Stomach (tissue), 9 donors: ENCODE results near the gene BAZ2A. TPM values are rescaled to one million over a fixed set of nuclear protein-coding genes. Genes with fewer than 3 reads are reported as not detected.
"Not testable (repeated sequence)": the region's sequence is repeated elsewhere in the genome, so short reads cannot be mapped to it uniquely, and the experiment has no call there.

ENCODE experiments used
- DNase-seq, 2 donors: peaks; one replicate each; pipeline versions ENCODE4 v3.0.0 to v3.0.0-alpha.2; 2013 to 2019
- H3K27ac ChIP-seq, 5 donors: fragments of 200-600 bp in 4 of 5; sonication (generic) in 4 of 5; one replicate each; pipeline ENCODE4 v1.5.1; 2013 to 2019; ENCODE audit warnings: mild to moderate bottlenecking in 1 of 5, moderate library complexity in 1 of 5
- H3K27me3 ChIP-seq, 3 donors: fragments of 200-600 bp; sonication (generic); one replicate each; pipeline ENCODE4 v1.5.1; 2017 to 2019; ENCODE audit warnings: mixed run types in 1 of 3
- H3K36me3 ChIP-seq, 4 donors: fragments of 200-600 bp; sonication (generic); 1 replicate in 3 of 4; 2 replicates in 1 of 4; pipeline ENCODE4 v1.5.1; 2016 to 2019
- H3K4me1 ChIP-seq, 4 donors: fragments of 200-600 bp; sonication (generic); one replicate each; pipeline ENCODE4 v1.5.1; 2016 to 2019
- H3K4me3 ChIP-seq, 4 donors: fragments of 200-600 bp; sonication (generic) in 3 of 4; one replicate each; pipeline ENCODE4 v1.5.1; 2016 to 2019; ENCODE audit warnings: mild to moderate bottlenecking in 1 of 4
- H3K9me3 ChIP-seq, 4 donors: fragments of 200-600 bp; sonication (generic); one replicate each; pipeline ENCODE4 v1.5.1; 2016 to 2019
- EP300 ChIP-seq: sonication (generic); formaldehyde crosslinking; IDR thresholded peaks from one replicate; pipeline ENCODE4 v1.6.1; 2017; ENCODE audit warnings: antibody characterized with exemption
- POLR2A ChIP-seq, 4 donors: fragments of 450-650 bp; IDR thresholded peaks; one replicate each; pipeline ENCODE4 v1.6.1; 2016; ENCODE audit warnings: antibody characterized with exemption in 4 of 4, control low read depth in 2 of 4, mild to moderate bottlenecking in 1 of 4, moderate library complexity in 1 of 4
- POLR2AphosphoS5 ChIP-seq, 3 donors: sonication (generic); formaldehyde crosslinking; IDR thresholded peaks; one replicate each; pipeline ENCODE4 v1.6.1; 2016; ENCODE audit warnings: antibody characterized with exemption in 3 of 3
- whole genome bisulfite sequencing, 5 donors: extraction: QIAGEN DNeasy Blood & Tissue Kit in 3 of 5; methylation state at CpG; one replicate each; pipeline versions ENCODE4 v1.1.5 to v1.1.7; 2013 to 2018; 5-methylcytosine and 5-hydroxymethylcytosine counted together
- intact Hi-C: fragments of 100-400 bp; cut with DNase I; formaldehyde crosslinking; loops from one replicate; pipeline ENCODE4 v1.15.1; 2023; ENCODE audit warnings: low total_unique reads
- polyA plus RNA-seq, 3 donors: library from polyadenylated mRNA; stranded (reverse); fragments of 200-250 nt; gene quantifications; one replicate each; pipeline ENCODE4 v1.2.3, GENCODE V29; 2013
- total RNA-seq, 5 donors: library from RNA; depleted of rRNA; stranded (reverse); fragments of >200 nt; gene quantifications; one replicate each; pipeline versions ENCODE4 v1.1.0 to v1.2.3, GENCODE V29; 2014 to 2016
- TF ChIP-seq, protein P1 (sequence below), 7 experiments: fragments of 450-650 bp in 4 of 7; fragments of 200-600 bp in 3 of 7; sonication (generic) in 3 of 7; IDR thresholded peaks; one replicate each; pipeline ENCODE4 v1.5.1; 2016 to 2019; ENCODE audit warnings: antibody characterized with exemption in 7 of 7, control low read depth in 2 of 7, mild to moderate bottlenecking in 1 of 7
- donor health status: healthy with polysubstance abuse.
- donor health status: Bipolar disorder and iron deficiency.
- donor health status: healthy.

Gene BAZ2A
- total and polyA plus RNA-seq, 8 donors: 9.5 to 158 (median 75.5) TPM

DNA sequence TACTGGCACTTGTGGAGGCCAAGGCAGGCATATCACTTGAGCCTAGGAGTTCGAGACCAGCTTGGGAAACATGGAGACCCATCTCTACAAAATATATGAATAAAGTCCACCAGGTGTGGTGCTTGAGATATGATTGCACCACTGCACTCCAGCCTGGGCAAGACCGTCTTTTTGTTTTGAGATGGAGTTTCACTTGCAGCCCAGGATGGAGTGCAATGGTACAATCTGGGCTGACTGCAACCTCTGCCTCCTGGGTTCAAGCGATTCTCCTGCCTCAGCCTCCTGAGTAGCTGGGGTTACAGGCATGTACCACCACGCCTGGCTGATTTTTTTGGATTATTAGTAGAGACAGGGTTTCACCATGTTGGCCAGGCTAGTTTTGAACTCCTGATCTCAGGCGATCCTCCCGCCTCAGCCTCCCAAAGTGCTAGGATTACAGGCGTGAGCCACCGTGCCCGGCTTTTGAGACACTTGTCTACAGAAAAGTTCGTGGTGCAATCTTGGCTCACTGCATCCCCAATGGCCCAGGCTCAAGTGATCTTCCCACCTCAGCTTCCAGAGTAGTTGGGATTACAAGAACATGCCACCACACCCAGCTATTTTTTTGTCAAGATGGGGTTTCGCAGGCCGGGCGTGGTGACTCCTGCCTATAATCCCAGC is 32.0 kb upstream of the BAZ2A start:
- intact Hi-C loops: no loop called here
- H3K27me3 ChIP-seq: no peaks in the 10 kb centered on the region

DNA sequence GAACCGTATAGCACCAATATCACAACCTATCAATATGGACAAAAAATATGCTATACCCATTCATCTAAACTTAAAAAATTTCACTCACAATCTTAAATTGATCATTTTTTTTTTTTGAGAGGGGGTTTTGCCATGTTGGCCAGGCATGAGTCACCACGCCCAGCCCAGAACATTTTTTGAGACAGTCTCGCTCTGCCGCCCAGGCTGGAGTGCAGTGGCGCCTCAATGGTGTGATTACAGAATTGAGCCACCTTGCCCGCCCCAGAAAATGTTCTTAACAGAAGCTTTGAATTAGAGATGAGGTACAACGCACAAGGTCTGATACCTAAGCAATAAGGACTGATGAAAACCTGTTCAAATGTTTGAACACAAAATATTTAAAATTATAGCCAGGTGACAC is 31.4 kb upstream of the BAZ2A start:
- intact Hi-C loops: no loop called here
- TF ChIP-seq POLR2AphosphoS5 (IDR thresholded peaks at IDR 0.05) (no peak), POLR2A (IDR thresholded peaks at IDR 0.05) (no peak), EP300 (no peak)
- TF ChIP-seq, protein P1, sequence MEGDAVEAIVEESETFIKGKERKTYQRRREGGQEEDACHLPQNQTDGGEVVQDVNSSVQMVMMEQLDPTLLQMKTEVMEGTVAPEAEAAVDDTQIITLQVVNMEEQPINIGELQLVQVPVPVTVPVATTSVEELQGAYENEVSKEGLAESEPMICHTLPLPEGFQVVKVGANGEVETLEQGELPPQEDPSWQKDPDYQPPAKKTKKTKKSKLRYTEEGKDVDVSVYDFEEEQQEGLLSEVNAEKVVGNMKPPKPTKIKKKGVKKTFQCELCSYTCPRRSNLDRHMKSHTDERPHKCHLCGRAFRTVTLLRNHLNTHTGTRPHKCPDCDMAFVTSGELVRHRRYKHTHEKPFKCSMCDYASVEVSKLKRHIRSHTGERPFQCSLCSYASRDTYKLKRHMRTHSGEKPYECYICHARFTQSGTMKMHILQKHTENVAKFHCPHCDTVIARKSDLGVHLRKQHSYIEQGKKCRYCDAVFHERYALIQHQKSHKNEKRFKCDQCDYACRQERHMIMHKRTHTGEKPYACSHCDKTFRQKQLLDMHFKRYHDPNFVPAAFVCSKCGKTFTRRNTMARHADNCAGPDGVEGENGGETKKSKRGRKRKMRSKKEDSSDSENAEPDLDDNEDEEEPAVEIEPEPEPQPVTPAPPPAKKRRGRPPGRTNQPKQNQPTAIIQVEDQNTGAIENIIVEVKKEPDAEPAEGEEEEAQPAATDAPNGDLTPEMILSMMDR (IDR thresholded peaks at IDR 0.05): no peak
- H3K4me1 ChIP-seq: peaks cover 0 to 12% (median 0%) of the 10 kb centered on the region in 4 donors
- no peaks in the 10 kb centered on the region for H3K27me3 ChIP-seq
- peaks cover 20 to 48% (median 46%) of the 10 kb centered on the region in 4 donors for H3K36me3 ChIP-seq
- H3K4me3 ChIP-seq: no peak overlapping the region
- DNase-seq: no peak
- no peak overlapping the region for H3K27ac ChIP-seq
- no peaks in the 10 kb centered on the region for H3K9me3 ChIP-seq
- WGBS, 5 donors: 79 to 92% (median 82%) methylated on average over 7 of the region's 7 CpGs

More for the DNA sequence above, 32.0 kb upstream of the BAZ2A start:
- Histone ChIP-seq H3K9me3 (no peaks in the 10 kb centered on the region), H3K4me3 (no peak overlapping the region), H3K27ac (no peak overlapping the region), H3K36me3 (peaks cover 26 to 53% (median 52%) of the 10 kb centered on the region in 4 donors), H3K4me1 (peaks cover 0 to 12% (median 0%) of the 10 kb centered on the region in 4 donors)
- TF ChIP-seq POLR2AphosphoS5 (IDR thresholded peaks at IDR 0.05) (no peak), EP300 (no peak), POLR2A (IDR thresholded peaks at IDR 0.05) (no peak)
- TF ChIP-seq, protein P1 (IDR thresholded peaks at IDR 0.05): no peak
- DNase-seq: no peak
- 90 to 96% (median 93%) methylated on average over 13 of the region's 13 CpGs for WGBS, 5 donors

DNA sequence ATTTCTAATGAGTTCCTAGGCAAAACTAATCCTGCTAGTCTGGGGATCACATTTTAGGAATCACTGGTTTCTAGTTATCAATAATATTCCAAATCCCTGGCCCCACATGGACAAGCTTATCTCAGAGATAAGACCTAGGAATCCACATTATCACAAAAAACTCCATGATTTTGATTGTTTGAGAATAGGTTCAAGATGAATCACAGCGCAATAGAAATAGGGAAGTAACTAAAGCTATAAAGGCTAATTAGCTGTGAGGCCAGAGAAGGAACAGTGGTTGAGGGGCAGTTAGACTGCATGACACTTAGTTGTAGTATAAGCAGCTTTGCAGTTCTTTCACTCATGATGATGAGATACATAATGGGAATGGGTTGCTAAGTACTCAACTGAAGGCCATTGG is 28.8 kb upstream of the BAZ2A start:
- intact Hi-C loops: no loop called here
- TF ChIP-seq, protein P1 (IDR thresholded peaks at IDR 0.05): no peak
- TF ChIP-seq EP300 (no peak), POLR2A (IDR thresholded peaks at IDR 0.05) (no peak), POLR2AphosphoS5 (IDR thresholded peaks at IDR 0.05) (no peak)
- Histone ChIP-seq H3K4me1 (peaks cover 0 to 12% (median 0%) of the 10 kb centered on the region in 4 donors), H3K36me3 (peaks cover 6 to 22% (median 20%) of the 10 kb centered on the region in 4 donors), H3K9me3 (peaks cover 0 to 15% (median 10%) of the 10 kb centered on the region in 4 donors), H3K27ac (no peak overlapping the region), H3K27me3 (no peaks in the 10 kb centered on the region), H3K4me3 (no peak overlapping the region)
- 54 to 84% (median 66%) methylated on average over 1 of the region's 1 CpG for WGBS, 5 donors
- DNase-seq: no peak

DNA sequence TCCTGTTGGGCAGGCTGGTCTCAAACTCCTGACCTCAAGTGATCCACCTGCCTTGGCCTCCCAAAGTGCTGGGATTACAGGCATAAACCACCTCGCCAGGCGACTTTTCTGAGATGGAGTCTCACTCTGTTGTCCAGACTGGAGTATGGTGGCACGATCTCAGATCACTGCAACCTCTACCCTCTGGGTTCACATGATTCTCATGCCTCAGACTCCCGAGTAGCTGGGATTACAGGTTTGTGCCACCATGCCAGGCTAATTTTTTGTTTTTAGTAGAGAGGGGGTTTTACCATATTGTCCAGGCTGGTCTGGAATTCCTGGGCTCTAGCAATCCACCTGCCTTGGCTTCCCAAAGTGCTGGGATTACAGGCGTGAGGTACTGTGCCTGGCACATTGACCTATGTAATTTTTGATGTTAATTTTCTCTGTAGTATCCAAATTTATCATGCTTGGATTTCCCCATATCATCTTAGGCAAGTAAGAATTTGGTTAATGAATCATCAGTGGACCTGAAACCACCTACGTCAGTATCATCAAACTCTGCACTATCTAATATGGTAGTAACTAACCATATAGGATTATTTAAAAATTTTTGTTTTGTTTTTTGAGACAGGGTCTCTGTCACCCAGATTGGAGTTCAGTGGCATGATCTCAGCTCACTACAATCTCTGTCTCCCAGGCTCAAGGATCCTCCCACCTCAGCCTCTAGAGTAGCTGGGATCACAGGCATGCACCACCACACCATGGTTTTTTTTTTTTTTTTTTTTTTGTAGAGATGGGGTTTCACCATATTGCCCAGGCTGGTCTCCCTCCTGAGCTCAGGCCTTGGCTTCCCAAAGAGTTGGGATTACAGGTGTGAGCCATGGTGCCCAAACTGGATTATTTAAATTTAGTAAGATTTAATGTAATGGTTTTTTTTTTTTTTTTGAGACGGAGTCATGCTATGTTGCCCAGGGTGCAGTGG is 27.6 kb upstream of the BAZ2A start:
- Histone ChIP-seq H3K9me3 (peaks cover 0 to 25% (median 16%) of the 10 kb centered on the region in 4 donors), H3K4me1 (peaks cover 0 to 12% (median 0%) of the 10 kb centered on the region in 4 donors), H3K27ac (no peak overlapping the region), H3K27me3 (no peaks in the 10 kb centered on the region), H3K4me3 (no peak overlapping the region), H3K36me3 (peaks cover 0 to 10% (median 8%) of the 10 kb centered on the region in 4 donors)
- WGBS, 5 donors: 77 to 89% (median 86%) methylated on average over 7 of the region's 7 CpGs
- no peak for DNase-seq
- no peak for TF ChIP-seq POLR2AphosphoS5 (IDR thresholded peaks at IDR 0.05)
- TF ChIP-seq, protein P1 (IDR thresholded peaks at IDR 0.05): no peak
- no peak for TF ChIP-seq POLR2A (IDR thresholded peaks at IDR 0.05)
- no peak for TF ChIP-seq EP300
- intact Hi-C loops: no loop called here

DNA sequence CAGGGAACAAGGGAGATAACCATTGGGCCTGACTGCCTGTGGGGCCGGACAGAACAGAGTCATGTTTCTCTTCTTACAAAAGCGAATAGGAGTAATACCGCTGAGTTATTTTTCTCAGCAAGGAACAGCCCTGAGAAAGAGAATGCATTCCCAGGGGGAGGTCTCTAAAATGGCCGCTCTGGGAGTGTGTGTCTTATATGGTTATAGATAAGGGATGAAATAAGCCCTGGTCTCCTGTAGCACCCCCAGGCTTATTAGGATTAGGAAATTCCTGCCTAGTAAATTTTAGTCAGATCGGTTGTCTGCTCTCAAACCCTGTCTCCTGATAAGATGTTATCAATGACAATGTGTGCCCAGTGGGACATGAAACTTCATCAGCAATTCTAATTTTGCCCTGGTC is 23.7 kb upstream of the BAZ2A start:
- H3K4me1 ChIP-seq, H3K36me3 ChIP-seq, H3K4me3 ChIP-seq, intact Hi-C loops, DNase-seq, H3K27ac ChIP-seq, H3K27me3 ChIP-seq: not testable (repeated sequence)
- peaks cover 0 to 25% (median 16%) of the 10 kb centered on the region in 4 donors for H3K9me3 ChIP-seq
- WGBS, 5 donors: 81 to 87% (median 86%) methylated on average over 5 of the region's 5 CpGs

DNA sequence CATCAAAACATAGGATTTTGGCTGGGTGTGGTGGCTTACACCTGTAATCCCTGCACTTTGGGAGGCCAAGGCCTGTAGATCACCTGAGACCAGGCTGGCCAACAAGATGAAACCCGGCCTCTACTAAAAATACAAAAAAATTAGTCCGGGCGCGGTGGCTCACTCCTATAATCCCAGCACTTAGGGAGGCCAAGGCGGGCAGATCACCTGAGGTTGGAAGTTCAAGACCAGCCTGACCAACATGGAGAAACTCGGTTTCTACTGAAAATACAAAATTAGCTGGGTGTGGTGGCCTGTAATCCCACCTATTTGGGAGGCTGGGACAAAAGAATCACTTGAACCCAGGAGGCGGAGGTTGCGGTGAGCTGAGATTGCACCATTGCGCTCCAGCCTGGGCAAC is 17.9 kb upstream of the BAZ2A start:
- H3K9me3 ChIP-seq, H3K27me3 ChIP-seq, H3K4me3 ChIP-seq, H3K27ac ChIP-seq, DNase-seq: not testable (repeated sequence)
- peaks cover 14 to 24% (median 15%) of the 10 kb centered on the region in 4 donors for H3K36me3 ChIP-seq
- intact Hi-C loops: loop anchor here (10.0 kb wide), 1 partner anchor 77 kb away; the partner anchor contains the start of gene NACA
- 87 to 98% (median 95%) methylated on average over 9 of the region's 9 CpGs for WGBS, 5 donors
- peaks cover 11 to 29% (median 26%) of the 10 kb centered on the region in 4 donors for H3K4me1 ChIP-seq
